ENCODE measurements around the gene FLNB.

FLNB gene

GRCh38 chr3:58065700-58066167, 57.5 kb downstream of the FLNB start:
- no peak for DNase-seq (ENCODE audit: extremely low spot score)
- POLR2A ChIA-PET = no interaction called here
- TF ChIP-seq CTCF (IDR thresholded peaks at IDR 0.05; ENCODE audit: control extremely low read depth, extremely low read depth, low read depth, missing control alignments) = no peak
- CTCF ChIA-PET = interaction anchor here (1.9 kb wide), 1 partner anchor 13 kb away, joined by 5 read pairs; no protein-coding TSS in a partner anchor

- POLR2A ChIA-PET = no interaction called here
- DNase-seq (ENCODE audit: extremely low spot score) = no peak
- TF ChIP-seq CTCF (IDR thresholded peaks at IDR 0.05; ENCODE audit: control extremely low read depth, extremely low read depth, low read depth, missing control alignments) = no peak
- CTCF ChIA-PET = interaction anchor here (1.9 kb wide), 1 partner anchor 14 kb away, joined by 5 read pairs; no protein-coding TSS in a partner anchor
Observed at GRCh38 chr3:58066842-58067241, 58.6 kb downstream of the FLNB start.

- no peak for DNase-seq (ENCODE audit: extremely low spot score)
- TF ChIP-seq CTCF (IDR thresholded peaks at IDR 0.05; ENCODE audit: control extremely low read depth, extremely low read depth, low read depth, missing control alignments) = no peak
- ChIA-PET POLR2A (no interaction called here), CTCF (interaction anchor here (1.0 kb wide), 2 partner anchors 25 to 49 kb away, joined by 3 read pairs; no protein-coding TSS in a partner anchor)
Observed at GRCh38 chr3:58068122-58068809, 60.0 kb downstream of the FLNB start.

GRCh38 chr3:58071480-58071971, 63.3 kb downstream of the FLNB start:
- no peak for DNase-seq (ENCODE audit: extremely low spot score)
- ChIA-PET CTCF (interaction anchor here (0.7 kb wide), 1 partner anchor 18 kb away, joined by 3 read pairs; no protein-coding TSS in a partner anchor), POLR2A (no interaction called here)
- TF ChIP-seq CTCF (IDR thresholded peaks at IDR 0.05; ENCODE audit: control extremely low read depth, extremely low read depth, low read depth, missing control alignments) = no peak

GRCh38 chr3:58072052-58072762, 64.0 kb downstream of the FLNB start:
- no peak for TF ChIP-seq CTCF (IDR thresholded peaks at IDR 0.05; ENCODE audit: control extremely low read depth, extremely low read depth, low read depth, missing control alignments)
- DNase-seq (ENCODE audit: extremely low spot score) = no peak
- ChIA-PET POLR2A (no interaction called here), CTCF (interaction anchor here (0.8 to 1.0 kb wide), 2 partner anchors 93 to 105 kb away, joined by 3 read pairs; no protein-coding TSS in a partner anchor)

- ChIA-PET POLR2A (no interaction called here), CTCF (interaction anchor here (0.8 to 1.4 kb wide), 3 partner anchors 9 to 105 kb away, joined by 3 read pairs; no protein-coding TSS in a partner anchor)
- DNase-seq (ENCODE audit: extremely low spot score) = no peak
- no peak for TF ChIP-seq CTCF (IDR thresholded peaks at IDR 0.05; ENCODE audit: control extremely low read depth, extremely low read depth, low read depth, missing control alignments)
Observed at GRCh38 chr3:58072763-58073130, 64.5 kb downstream of the FLNB start.
